Activated CD8-positive, alpha-beta T cell treated with anti-CD3 and anti-CD28 coated beads for 36 hours (primary cell): ENCODE data around the gene DENND2C. TPM values are rescaled to one million over a fixed set of nuclear protein-coding genes. Genes with fewer than 3 reads are reported as not detected.

Source experiments
- ATAC-seq: fragments of 200-7000 bp; cut with Tn5 transposase; one replicate; pipeline ENCODE4 v1.10.0; 2021; ENCODE audit warnings: mild to moderate bottlenecking, moderate library complexity
- CTCF ChIA-PET: fragments of 350-600 bp; sonication (Branson Sonifier 250); formaldehyde crosslinking; loops from one replicate; lab custom pipeline; 2021; ENCODE audit warnings: antibody characterized with exemption; lab: Charles Lee
- POLR2A ChIA-PET: fragments of 350-600 bp; sonication (Branson Sonifier 250); formaldehyde crosslinking; loops from one replicate; lab custom pipeline; 2021; ENCODE audit warnings: antibody characterized with exemption; lab: Charles Lee
- DNase-seq: peaks from one replicate; pipeline ENCODE4 v3.0.0-alpha.2; 2020
- H3K27ac Mint-ChIP-seq: one replicate; pipeline ENCODE4 v1.8.0; 2021; ENCODE audit warnings: mild to moderate bottlenecking, mixed read lengths
- H3K27me3 Mint-ChIP-seq: one replicate; pipeline ENCODE4 v1.8.0; 2021; ENCODE audit warnings: mixed read lengths
- H3K36me3 Mint-ChIP-seq: one replicate; pipeline ENCODE4 v1.8.0; 2021; ENCODE audit warnings: low read depth, mixed read lengths
- H3K4me1 Mint-ChIP-seq: one replicate; pipeline ENCODE4 v1.8.0; 2021; ENCODE audit warnings: low read depth, mixed read lengths
- H3K4me3 Mint-ChIP-seq: one replicate; pipeline ENCODE4 v1.8.0; 2021; ENCODE audit warnings: mild to moderate bottlenecking, moderate library complexity, mixed read lengths
- H3K9me3 Mint-ChIP-seq: one replicate; pipeline ENCODE4 v1.8.0; 2021; ENCODE audit warnings: mixed read lengths
- intact Hi-C: fragments of 100-400 bp; cut with micrococcal nuclease; formaldehyde crosslinking; loops from one replicate; pipeline ENCODE4 v1.10.0; 2022
- total RNA-seq, 2 experiments: library from RNA; stranded (reverse); gene quantifications; one replicate each; pipeline ENCODE4 v1.2.3, GENCODE V29; 2021
- TF ChIP-seq, protein P1 (sequence below): fragments of 200-600 bp; IDR thresholded peaks from one replicate; pipeline ENCODE4 v1.8.0; 2022; ENCODE audit warnings: antibody characterized with exemption, mild to moderate bottlenecking

Gene DENND2C
- total RNA-seq, 2 experiments from 2014 or later: 0.99 to 1.5 TPM

DNA sequence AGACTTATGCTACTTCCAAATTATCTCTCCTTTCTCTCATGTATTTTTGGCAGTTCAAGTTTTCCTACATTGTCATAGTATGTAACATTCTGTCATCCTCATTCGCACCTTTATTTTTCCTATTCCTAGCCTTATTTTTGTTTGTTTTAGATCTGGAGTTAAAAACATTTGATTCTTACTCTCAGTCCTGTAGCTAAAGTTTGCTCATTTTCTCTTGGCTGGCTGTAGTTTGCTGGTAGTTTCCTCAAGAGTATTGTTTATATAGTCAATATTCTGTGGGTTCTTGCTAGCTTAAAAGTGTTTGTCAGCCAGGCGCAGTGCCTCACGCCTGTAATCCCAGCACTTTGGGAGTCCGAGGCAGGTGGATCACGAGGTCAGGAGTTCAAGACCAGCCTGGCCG is 129.0 kb downstream of the DENND2C start:
- intact Hi-C loops: no loop called here
- ATAC-seq: no peak
- Mint-ChIP-seq H3K9me3 (no peaks in the 10 kb centered on the region), H3K27me3 (no peaks in the 10 kb centered on the region), H3K4me1 (no peaks in the 10 kb centered on the region), H3K4me3 (no peak overlapping the region), H3K36me3 (no peaks in the 10 kb centered on the region), H3K27ac (no peak overlapping the region)
- TF ChIP-seq, protein P1, sequence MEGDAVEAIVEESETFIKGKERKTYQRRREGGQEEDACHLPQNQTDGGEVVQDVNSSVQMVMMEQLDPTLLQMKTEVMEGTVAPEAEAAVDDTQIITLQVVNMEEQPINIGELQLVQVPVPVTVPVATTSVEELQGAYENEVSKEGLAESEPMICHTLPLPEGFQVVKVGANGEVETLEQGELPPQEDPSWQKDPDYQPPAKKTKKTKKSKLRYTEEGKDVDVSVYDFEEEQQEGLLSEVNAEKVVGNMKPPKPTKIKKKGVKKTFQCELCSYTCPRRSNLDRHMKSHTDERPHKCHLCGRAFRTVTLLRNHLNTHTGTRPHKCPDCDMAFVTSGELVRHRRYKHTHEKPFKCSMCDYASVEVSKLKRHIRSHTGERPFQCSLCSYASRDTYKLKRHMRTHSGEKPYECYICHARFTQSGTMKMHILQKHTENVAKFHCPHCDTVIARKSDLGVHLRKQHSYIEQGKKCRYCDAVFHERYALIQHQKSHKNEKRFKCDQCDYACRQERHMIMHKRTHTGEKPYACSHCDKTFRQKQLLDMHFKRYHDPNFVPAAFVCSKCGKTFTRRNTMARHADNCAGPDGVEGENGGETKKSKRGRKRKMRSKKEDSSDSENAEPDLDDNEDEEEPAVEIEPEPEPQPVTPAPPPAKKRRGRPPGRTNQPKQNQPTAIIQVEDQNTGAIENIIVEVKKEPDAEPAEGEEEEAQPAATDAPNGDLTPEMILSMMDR: no peak
- CTCF ChIA-PET: no interaction called here
- POLR2A ChIA-PET: interaction anchor here (0.7 kb wide), 1 partner anchor 38 kb away, joined by 3 read pairs; no protein-coding TSS in a partner anchor
- no peak for DNase-seq

DNA sequence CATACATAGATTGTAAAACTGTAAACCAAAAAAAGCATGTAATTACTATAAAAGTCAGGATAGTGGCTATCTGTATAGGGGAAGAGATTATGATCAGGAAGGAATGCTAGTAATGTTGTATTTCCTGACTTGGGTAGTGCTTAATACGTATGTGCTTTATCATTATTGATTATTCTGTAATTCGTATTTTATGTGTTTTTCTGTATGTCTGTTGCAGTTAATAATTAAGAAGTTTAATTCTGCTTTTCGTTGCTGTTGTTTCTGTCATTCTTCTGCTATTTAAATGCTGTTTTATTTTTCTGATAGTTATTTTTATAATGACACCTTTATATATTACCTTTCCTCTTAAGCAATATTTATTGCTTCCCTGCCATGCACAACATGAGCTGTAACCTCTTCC is 129.6 kb downstream of the DENND2C start:
- Mint-ChIP-seq H3K9me3 (no peaks in the 10 kb centered on the region), H3K4me3 (no peak overlapping the region), H3K27me3 (no peaks in the 10 kb centered on the region), H3K27ac (no peak overlapping the region), H3K36me3 (no peaks in the 10 kb centered on the region), H3K4me1 (no peaks in the 10 kb centered on the region)
- CTCF ChIA-PET: no interaction called here
- POLR2A ChIA-PET: no interaction called here
- no peak for ATAC-seq
- TF ChIP-seq, protein P1: no peak
- no peak for DNase-seq
- intact Hi-C loops: no loop called here

DNA sequence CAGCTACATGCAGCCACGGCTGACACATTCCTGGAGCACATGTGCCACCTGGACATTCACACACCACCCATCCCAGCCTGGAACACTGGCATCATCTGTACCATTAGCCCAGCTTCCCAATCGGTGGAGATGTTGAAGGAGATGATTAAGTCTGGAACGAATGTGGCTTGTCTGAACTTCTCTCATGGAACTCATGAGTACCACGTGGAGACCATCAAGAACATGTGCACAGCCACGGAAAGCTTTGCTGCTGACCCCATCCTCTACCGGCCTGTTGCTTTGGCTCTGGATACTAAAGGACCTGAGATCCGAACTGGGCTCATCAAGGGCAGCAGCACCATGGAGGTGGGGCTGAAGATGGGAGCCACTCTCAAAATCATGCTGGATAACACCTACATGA is 133.8 kb downstream of the DENND2C start:
- H3K4me1 Mint-ChIP-seq: peaks cover 2% of the 10 kb centered on the region
- POLR2A ChIA-PET: no interaction called here
- CTCF ChIA-PET: no interaction called here
- DNase-seq (no peak), ATAC-seq (no peak)
- no peaks in the 10 kb centered on the region for H3K9me3 Mint-ChIP-seq
- intact Hi-C loops: no loop called here
- H3K27ac Mint-ChIP-seq: no peak overlapping the region
- no peak overlapping the region for H3K4me3 Mint-ChIP-seq
- no peaks in the 10 kb centered on the region for H3K27me3 Mint-ChIP-seq
- TF ChIP-seq, protein P1: no peak
- H3K36me3 Mint-ChIP-seq: no peaks in the 10 kb centered on the region

DNA sequence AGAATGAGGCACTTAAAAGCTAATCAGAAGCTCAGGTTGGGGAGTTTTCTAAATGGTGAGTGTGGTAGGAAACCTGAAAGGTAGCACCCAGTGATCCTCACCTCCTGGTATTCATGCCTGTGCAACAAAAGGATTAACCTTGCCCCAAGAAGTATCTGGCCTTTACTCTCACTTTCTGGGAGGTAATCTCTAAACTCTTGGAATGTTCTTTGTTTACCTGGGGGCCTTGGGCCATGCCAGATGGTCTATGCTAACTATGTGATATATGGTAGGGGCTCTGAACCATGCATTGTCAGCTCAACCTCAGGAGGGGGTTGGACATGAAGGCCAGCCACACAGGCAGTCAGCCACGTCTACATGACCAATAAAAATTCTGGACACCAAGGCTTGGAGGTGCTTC is 134.4 kb downstream of the DENND2C start:
- ChIA-PET CTCF (no interaction called here), POLR2A (no interaction called here)
- Mint-ChIP-seq H3K27ac (no peak overlapping the region), H3K9me3 (no peaks in the 10 kb centered on the region), H3K36me3 (no peaks in the 10 kb centered on the region), H3K4me1 (peaks cover 5% of the 10 kb centered on the region), H3K27me3 (no peaks in the 10 kb centered on the region), H3K4me3 (no peak overlapping the region)
- DNase-seq (no peak), ATAC-seq (no peak)
- intact Hi-C loops: no loop called here
- TF ChIP-seq, protein P1: no peak

Other genes with a start within 250 kb of the DENND2C start
- gene TRIM33, start 158.8 kb downstream of the DENND2C start, total RNA-seq: 10 to 100 TPM; 34.2 to 35.6 TPM
- 10 to 100 TPM; 42.4 to 46.4 TPM for gene BCAS2, start 88.4 kb downstream of the DENND2C start, total RNA-seq
- gene AMPD1, start 25.5 kb upstream of the DENND2C start, total RNA-seq: not detected
- 10 to 100 TPM; 49.1 to 49.9 TPM for gene NRAS, start 46.7 kb upstream of the DENND2C start, total RNA-seq
- gene CSDE1, start 87.9 kb upstream of the DENND2C start, total RNA-seq: 100 to 1,000 TPM; 496 to 514 TPM
- 10 to 100 TPM; 68.1 to 68.7 TPM for gene SIKE1, start 110.6 kb upstream of the DENND2C start, total RNA-seq
- gene SYCP1, start 184.8 kb upstream of the DENND2C start, total RNA-seq: not detected